Activated CD8-positive, alpha-beta memory T cell treated with anti-CD3 and anti-CD28 coated beads for 36 hours (primary cell): Measurements from ENCODE around the gene LRRK1. TPM values are rescaled to one million over a fixed set of nuclear protein-coding genes. Genes with fewer than 3 reads are reported as not detected.

ENCODE experiments used
- CTCF ChIA-PET: fragments of 350-600 bp; sonication (Branson Sonifier 250); formaldehyde crosslinking; loops from one replicate; lab custom pipeline; 2021; ENCODE audit warnings: antibody characterized with exemption; lab: Charles Lee
- POLR2A ChIA-PET: fragments of 350-600 bp; sonication (Branson Sonifier 250); formaldehyde crosslinking; loops from one replicate; lab custom pipeline; 2021; ENCODE audit warnings: antibody characterized with exemption; lab: Charles Lee
- total RNA-seq, 2 experiments: library from RNA; stranded (reverse); gene quantifications; one replicate each; pipeline ENCODE4 v1.2.3, GENCODE V29; 2021

The LRRK1 gene
- total RNA-seq, 2 experiments from 2014 or later: 0.44 to 0.57 TPM

GRCh38 chr15:100889385-100890050, 29.6 kb upstream of the LRRK1 start:
- POLR2A ChIA-PET: no interaction called here
- CTCF ChIA-PET: no interaction called here

- POLR2A ChIA-PET: no interaction called here
- CTCF ChIA-PET: no interaction called here
Measured at GRCh38 chr15:100890051-100890720, 29.0 kb upstream of the LRRK1 start.

- CTCF ChIA-PET: no interaction called here
- POLR2A ChIA-PET: no interaction called here
Measured at GRCh38 chr15:100890850-100891249, 28.3 kb upstream of the LRRK1 start.

DNA sequence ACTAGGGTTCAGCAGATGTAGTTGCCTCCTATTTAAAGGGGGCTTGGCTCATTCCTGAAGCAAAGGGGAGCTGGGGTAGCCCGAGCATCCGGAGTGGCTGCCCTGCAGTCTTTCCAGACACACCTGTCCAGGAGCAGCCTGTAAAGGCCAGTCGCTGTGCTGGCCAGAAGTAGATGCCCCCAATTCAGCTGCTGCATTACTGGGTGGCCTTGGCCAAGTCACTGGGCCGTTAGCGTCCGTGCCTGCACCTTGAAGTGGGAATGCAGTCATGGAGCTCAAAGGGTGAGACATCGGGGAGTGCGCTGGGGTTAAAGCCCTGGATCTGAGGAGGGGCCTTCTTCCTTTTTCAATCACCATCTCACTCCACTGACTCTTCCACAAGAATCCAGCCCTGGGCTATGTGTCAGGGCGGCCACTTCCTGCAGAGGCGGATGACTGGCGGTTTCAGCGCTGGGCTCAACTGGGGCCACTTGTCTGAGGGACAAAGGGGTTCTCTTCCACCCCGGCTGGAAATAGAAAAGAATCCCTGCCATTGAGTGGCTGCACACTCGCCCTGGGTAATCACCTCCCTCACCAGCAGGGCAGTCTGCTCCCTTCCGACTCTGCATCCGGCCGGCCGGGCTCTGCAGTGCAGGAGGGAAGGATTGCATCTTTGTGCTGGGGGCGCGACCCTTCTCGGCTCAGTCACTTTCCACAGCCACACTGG, 27.7 kb upstream of the LRRK1 start:
- POLR2A ChIA-PET: no interaction called here
- CTCF ChIA-PET: interaction anchor here (1.1 kb wide), 1 partner anchor 27 kb away, joined by 3 read pairs; no protein-coding TSS in a partner anchor

GRCh38 chr15:100892013-100892355, 27.2 kb upstream of the LRRK1 start:
- CTCF ChIA-PET: interaction anchor here (1.1 kb wide), 1 partner anchor 26 kb away, joined by 3 read pairs; no protein-coding TSS in a partner anchor

GRCh38 chr15:100893261-100893963, 25.7 kb upstream of the LRRK1 start:
- ChIA-PET CTCF (no interaction called here), POLR2A (no interaction called here)

More at GRCh38 chr15:100892013-100892355, 27.2 kb upstream of the LRRK1 start:
- POLR2A ChIA-PET: no interaction called here

- CTCF ChIA-PET: no interaction called here
- POLR2A ChIA-PET: no interaction called here
Measured at GRCh38 chr15:100893964-100894295, 25.2 kb upstream of the LRRK1 start.

DNA sequence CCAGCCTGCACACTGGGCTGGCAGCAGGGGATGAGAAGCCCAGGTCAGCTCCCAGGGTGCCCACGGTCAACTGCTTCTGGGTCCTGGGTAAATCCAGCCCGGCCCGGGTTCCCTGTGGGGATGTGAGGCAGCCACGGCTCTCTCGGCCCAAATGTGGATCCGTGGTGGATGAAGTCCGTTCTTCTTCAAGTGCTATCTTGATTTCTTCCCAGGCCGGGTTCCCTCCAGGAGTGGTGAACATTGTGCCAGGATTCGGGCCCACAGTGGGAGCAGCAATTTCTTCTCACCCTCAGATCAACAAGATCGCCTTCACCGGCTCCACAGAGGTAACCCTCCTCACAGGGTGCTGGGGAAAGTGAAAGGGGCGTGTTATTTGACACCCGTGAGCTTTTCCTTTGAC, 23.4 kb upstream of the LRRK1 start:
- CTCF ChIA-PET: no interaction called here
- POLR2A ChIA-PET: interaction anchor here (0.6 kb wide), 1 partner anchor 166 kb away, joined by 3 read pairs; no protein-coding TSS in a partner anchor

DNA sequence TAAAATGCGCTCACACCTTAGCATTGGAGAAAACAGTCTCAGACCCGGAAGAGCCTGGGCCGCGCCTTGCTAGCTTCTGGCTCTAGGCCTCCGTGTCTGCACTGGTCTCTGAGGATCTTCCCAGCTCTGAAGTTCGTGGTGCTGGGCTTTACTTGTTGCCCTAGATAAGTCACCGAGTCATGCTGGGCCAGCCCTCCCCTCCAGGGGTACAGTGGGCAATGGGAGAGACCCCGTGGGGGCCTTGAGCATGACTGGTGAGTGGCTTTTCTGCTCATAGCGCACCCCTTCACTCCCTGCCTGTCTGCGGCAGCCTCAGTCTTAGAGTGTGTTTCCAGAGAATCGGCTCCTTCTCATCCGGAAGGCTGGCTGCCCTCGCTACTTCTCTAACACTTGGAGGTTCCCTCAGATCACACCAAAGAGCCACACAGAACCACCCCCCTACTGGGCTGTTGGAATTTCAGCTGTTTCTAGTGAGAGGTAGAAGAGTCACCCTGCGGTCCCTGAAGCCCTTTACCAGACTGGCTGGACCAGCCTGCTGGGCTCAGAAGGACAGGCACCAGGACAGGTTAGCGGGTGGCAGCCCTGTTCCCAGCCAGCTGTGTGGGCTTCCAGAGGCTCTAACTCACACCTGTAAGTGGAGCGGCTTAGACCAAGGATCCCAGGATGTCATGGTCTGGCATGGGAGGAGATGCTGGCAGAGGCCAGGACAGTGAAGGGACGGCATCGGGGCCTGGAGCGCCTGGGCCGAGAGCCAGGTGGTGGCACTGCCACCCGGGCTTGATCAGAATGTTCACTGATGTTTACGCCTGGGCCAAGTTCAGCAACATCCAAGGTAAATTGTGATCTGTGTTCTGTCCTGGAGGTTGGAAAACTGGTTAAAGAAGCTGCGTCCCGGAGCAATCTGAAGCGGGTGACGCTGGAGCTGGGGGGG, 21.7 kb upstream of the LRRK1 start:
- ChIA-PET CTCF (interaction anchor here (1.3 to 1.4 kb wide), 2 partner anchors 25 to 111 kb away, joined by 5 read pairs; no protein-coding TSS in a partner anchor), POLR2A (no interaction called here)

GRCh38 chr15:100898152-100898490, 21.0 kb upstream of the LRRK1 start:
- ChIA-PET POLR2A (no interaction called here), CTCF (interaction anchor here (1.4 kb wide), 1 partner anchor 25 kb away, joined by 5 read pairs; no protein-coding TSS in a partner anchor)

DNA sequence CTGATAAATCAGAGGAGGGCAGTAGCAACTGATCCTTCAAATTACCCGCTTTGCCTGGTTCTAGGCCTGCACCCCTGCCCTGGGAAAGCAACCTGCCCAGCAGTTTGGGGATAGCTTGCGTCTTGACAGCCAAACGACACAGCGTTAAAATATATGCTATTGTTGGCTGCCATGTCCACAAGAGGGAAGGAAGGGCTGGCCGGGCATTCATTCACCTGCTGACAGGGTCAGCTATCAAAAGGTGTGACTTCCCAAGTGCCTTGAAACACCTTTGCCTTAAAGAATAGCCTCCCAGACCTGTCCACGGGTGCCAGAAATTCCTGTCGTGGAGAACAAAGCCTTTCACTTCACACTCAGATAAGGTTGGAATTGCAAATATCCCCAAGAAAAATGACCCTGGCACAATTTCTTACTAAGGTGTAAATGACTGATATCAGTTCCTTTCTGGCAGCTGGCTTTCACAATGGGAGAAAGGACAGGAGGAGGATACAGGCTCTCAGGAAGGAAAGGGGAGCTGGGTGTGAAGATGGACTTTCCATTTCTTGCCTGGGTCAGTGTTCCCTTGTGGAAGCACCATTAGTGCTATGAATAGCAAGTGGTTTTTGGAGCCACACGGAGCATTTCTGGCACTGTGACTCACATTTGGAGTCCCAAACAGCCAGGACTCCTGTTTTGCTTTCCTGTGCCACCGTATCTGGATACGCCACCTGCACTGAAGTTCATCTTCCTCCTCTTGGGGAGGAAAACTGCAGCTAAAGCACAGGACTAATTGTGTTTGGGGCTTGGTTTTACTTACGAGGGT, 20.3 kb upstream of the LRRK1 start:
- CTCF ChIA-PET: no interaction called here

GRCh38 chr15:100899601-100900000, 19.6 kb upstream of the LRRK1 start:
- ChIA-PET POLR2A (no interaction called here), CTCF (no interaction called here)

More for the DNA sequence above, 20.3 kb upstream of the LRRK1 start:
- POLR2A ChIA-PET: no interaction called here

DNA sequence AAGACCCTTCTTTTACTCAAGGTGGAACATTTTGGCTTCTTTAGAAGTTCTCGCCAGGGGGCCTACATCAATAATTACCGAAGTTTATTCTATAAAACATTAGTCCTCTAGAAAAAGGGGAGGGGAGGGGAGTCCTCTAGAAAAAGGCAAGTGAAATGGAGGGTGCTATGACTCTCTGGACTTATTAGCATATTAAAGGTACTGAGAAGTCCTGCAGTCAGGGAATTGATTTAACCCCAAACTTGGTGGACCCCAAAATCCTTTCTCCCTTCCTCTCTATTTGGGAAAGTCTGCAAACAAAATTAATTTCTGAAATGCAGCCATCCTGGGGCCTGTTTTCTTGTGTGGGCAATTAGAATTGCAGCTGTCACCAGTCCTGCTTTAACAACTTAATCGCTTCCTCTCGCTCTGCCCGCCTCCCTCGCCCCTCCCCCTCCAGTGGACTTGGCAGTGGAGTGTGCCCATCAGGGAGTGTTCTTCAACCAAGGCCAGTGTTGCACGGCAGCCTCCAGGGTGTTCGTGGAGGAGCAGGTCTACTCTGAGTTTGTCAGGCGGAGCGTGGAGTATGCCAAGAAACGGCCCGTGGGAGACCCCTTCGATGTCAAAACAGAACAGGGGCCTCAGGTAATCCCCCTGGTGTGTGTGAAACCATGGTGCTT, 18.9 kb upstream of the LRRK1 start:
- ChIA-PET CTCF (no interaction called here), POLR2A (no interaction called here)

DNA sequence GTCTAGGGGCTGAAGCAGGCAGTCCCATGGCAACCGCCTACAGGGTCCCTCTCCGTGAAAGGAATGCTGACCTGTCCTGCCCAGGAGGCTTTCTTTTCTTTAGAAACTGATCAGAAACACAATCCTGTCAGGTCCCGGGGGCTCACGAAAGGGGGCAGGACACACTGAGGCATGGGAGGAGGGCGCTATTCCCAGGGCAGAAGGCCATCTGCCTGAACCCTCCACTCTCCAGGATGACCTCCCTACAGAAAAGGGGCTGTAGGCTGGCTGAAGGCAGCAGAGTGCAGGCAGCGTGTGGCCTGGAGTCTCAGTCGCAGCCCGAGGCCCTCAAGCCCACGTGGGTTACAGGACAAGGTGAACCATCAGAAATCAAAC, 18.4 kb upstream of the LRRK1 start:
- POLR2A ChIA-PET: no interaction called here
- CTCF ChIA-PET: interaction anchor here (1.2 kb wide), 1 partner anchor 108 kb away, joined by 3 read pairs; no protein-coding TSS in a partner anchor

GRCh38 chr15:100901296-100901695, 17.9 kb upstream of the LRRK1 start:
- ChIA-PET POLR2A (no interaction called here), CTCF (interaction anchor here (1.2 kb wide), 1 partner anchor 107 kb away, joined by 3 read pairs; no protein-coding TSS in a partner anchor)

DNA sequence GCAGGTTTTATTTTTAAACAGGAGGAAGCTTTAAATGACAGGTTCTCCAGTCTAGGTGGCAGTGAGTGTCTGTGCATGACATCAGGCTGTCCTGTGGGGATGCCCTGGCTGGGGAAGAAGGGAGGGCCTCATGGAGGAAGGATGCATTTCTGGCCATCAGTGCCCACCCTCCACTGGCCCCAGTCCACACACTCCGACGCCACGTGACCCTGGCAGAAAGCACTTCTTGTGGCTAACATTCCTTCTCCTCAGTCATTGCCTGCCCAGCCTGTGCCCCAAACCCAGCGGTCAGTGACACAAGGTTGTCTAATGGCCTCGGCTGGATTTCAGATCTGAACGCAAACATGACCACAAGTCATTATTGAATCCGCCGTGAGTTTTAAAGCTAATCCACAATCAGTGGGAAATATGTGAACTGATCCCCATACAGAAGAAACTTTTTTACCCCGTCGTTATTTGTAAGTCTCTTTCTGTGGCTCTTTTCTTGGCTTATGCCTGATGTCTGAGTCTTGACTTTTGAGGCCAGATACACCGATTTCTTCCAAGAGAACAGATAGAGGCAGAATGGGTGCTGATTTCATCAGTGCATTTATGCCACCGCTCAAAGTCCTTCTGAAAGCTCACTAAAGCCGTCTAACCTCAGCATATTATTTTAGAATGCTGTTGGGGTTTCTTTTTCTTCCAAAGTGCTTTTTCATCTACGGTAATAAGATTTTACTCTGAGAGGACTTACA, 17.3 kb upstream of the LRRK1 start:
- ChIA-PET POLR2A (no interaction called here), CTCF (interaction anchor here (1.2 kb wide), 1 partner anchor 106 kb away, joined by 3 read pairs; no protein-coding TSS in a partner anchor)
